ENCODE measurements around the gene MACO1. TPM values are rescaled to one million over a fixed set of nuclear protein-coding genes. Genes with fewer than 3 reads are reported as not detected.
A peak's percentile ranks its signal among the peaks of the same experiment; 100 is the strongest.

The MACO1 gene
- total and polyA plus RNA-seq, 7 donors = 2.4 to 20.2 (median 11.8) TPM

- peaks cover 0 to 63% (median 59%) of the 10 kb centered on the region in 4 donors for H3K4me1 ChIP-seq
- no peaks in the 10 kb centered on the region for H3K9me3 ChIP-seq
- peak overlapping the region; percentile 90 to 98 (median 96) for H3K4me3 ChIP-seq
- no peaks in the 10 kb centered on the region for H3K36me3 ChIP-seq
- TF ChIP-seq POLR2A (IDR thresholded peaks at IDR 0.05) = no peak
- no peak for TF ChIP-seq POLR2AphosphoS5 (IDR thresholded peaks at IDR 0.05)
- TF ChIP-seq CTCF (IDR thresholded peaks at IDR 0.05) = no peak
- no peak for TF ChIP-seq EP300 (IDR thresholded peaks at IDR 0.05)
- H3K27ac ChIP-seq = peak overlapping the region; percentile 97 to 98 (median 98)
- intact Hi-C loops (cut with DNase I) = loop anchor here (2.0 to 5.0 kb wide), 2 partner anchors 27 to 195 kb away; no protein-coding TSS in a partner anchor
- H3K27me3 ChIP-seq = no peaks in the 10 kb centered on the region
- 14 to 22% methylated on average over 6 of the region's 6 CpGs for WGBS, 2 donors
- no peak for DNase-seq
These were observed 1.4 kb downstream of the MACO1 start for GRCh38 chr1:25431955-25432719.

GRCh38 chr1:25432749-25433388 lies 2.2 kb downstream of the MACO1 start:
- WGBS, 2 donors = 59 to 80% methylated on average over 6 of the region's 6 CpGs
- TF ChIP-seq CTCF (IDR thresholded peaks at IDR 0.05) (no peak), POLR2AphosphoS5 (IDR thresholded peaks at IDR 0.05) (no peak), EP300 (IDR thresholded peaks at IDR 0.05) (no peak), POLR2A (IDR thresholded peaks at IDR 0.05) (no peak)
- H3K4me1 ChIP-seq = peaks cover 0 to 69% (median 61%) of the 10 kb centered on the region in 4 donors
- no peaks in the 10 kb centered on the region for H3K9me3 ChIP-seq
- peaks cover 0 to 5% (median 0%) of the 10 kb centered on the region in 4 donors for H3K36me3 ChIP-seq
- H3K27me3 ChIP-seq = no peaks in the 10 kb centered on the region
- H3K27ac ChIP-seq = peak overlapping the region in 2 of 4 donors; percentile 97 to 98
- DNase-seq = no peak
- intact Hi-C loops (cut with DNase I) = loop anchor here (2.0 to 5.0 kb wide), 2 partner anchors 28 to 196 kb away; no protein-coding TSS in a partner anchor
- H3K4me3 ChIP-seq = peak overlapping the region in 1 of 4 donors; percentile 95

- H3K4me3 ChIP-seq = no peak overlapping the region
- no peak for DNase-seq
- no peak for TF ChIP-seq CTCF (IDR thresholded peaks at IDR 0.05)
- no peak for TF ChIP-seq EP300 (IDR thresholded peaks at IDR 0.05)
- no peak for TF ChIP-seq POLR2AphosphoS5 (IDR thresholded peaks at IDR 0.05)
- no peak for TF ChIP-seq POLR2A (IDR thresholded peaks at IDR 0.05)
- H3K4me1 ChIP-seq = peaks cover 0 to 69% (median 61%) of the 10 kb centered on the region in 4 donors
- no peaks in the 10 kb centered on the region for H3K9me3 ChIP-seq
- H3K27ac ChIP-seq = peak overlapping the region in 3 of 4 donors; percentile 33 to 98 (median 97)
- no peaks in the 10 kb centered on the region for H3K27me3 ChIP-seq
- 63 to 72% methylated on average over 4 of the region's 4 CpGs for WGBS, 2 donors
- H3K36me3 ChIP-seq = peaks cover 0 to 6% (median 0%) of the 10 kb centered on the region in 4 donors
- intact Hi-C loops (cut with DNase I) = loop anchor here (2.0 to 5.0 kb wide), 2 partner anchors 29 to 196 kb away; no protein-coding TSS in a partner anchor
These were observed 2.9 kb downstream of the MACO1 start for GRCh38 chr1:25433389-25434186.

- intact Hi-C loops (cut with DNase I) = no loop called here
These were observed 4.9 kb downstream of the MACO1 start for GRCh38 chr1:25435397-25436108.

More at GRCh38 chr1:25435397-25436108, 4.9 kb downstream of the MACO1 start:
- no peak for DNase-seq
- 29 to 44% methylated on average over 4 of the region's 4 CpGs for WGBS, 2 donors
- H3K27me3 ChIP-seq = no peaks in the 10 kb centered on the region
- no peaks in the 10 kb centered on the region for H3K9me3 ChIP-seq
- peaks cover 0 to 61% (median 55%) of the 10 kb centered on the region in 4 donors for H3K4me1 ChIP-seq
- H3K36me3 ChIP-seq = peaks cover 0 to 6% (median 0%) of the 10 kb centered on the region in 4 donors
- peak overlapping the region; percentile 50 to 98 (median 75) for H3K27ac ChIP-seq
- H3K4me3 ChIP-seq = no peak overlapping the region
- TF ChIP-seq POLR2A (IDR thresholded peaks at IDR 0.05) = no peak
- no peak for TF ChIP-seq POLR2AphosphoS5 (IDR thresholded peaks at IDR 0.05)
- TF ChIP-seq CTCF (IDR thresholded peaks at IDR 0.05) = no peak
- TF ChIP-seq EP300 (IDR thresholded peaks at IDR 0.05) = no peak
